HepG2 (cell line): ENCODE results near the gene WDR82. TPM values are rescaled to one million over a fixed set of nuclear protein-coding genes. Genes with fewer than 3 reads are reported as not detected.

Experiments used
- ARID4A ChIP-seq: sonication (generic); formaldehyde crosslinking; IDR thresholded peaks from 2 replicates; pipeline ENCODE4 v1.5.0; 2020; ENCODE audit warnings: mild to moderate bottlenecking, missing genetic modification reagents, borderline replicate concordance
- CREB3 ChIP-seq: sonication (generic); formaldehyde crosslinking; IDR thresholded peaks from 2 replicates; pipeline ENCODE4 v1.5.0; 2020; ENCODE audit warnings: missing genetic modification reagents
- DDIT3 ChIP-seq: sonication (generic); formaldehyde crosslinking; IDR thresholded peaks from 2 replicates; pipeline ENCODE4 v1.4.0; 2020; ENCODE audit warnings: mild to moderate bottlenecking, missing genetic modification reagents
- DR1 ChIP-seq: sonication (generic); formaldehyde crosslinking; IDR thresholded peaks from 2 replicates; pipeline ENCODE4 v1.8.0; 2021; ENCODE audit warnings: mild to moderate bottlenecking, missing genetic modification reagents, inconsistent platforms
- HINFP ChIP-seq: sonication (generic); formaldehyde crosslinking; IDR thresholded peaks from 2 replicates; pipeline ENCODE4 v1.4.0; 2020; ENCODE audit warnings: low read depth, mild to moderate bottlenecking, missing genetic modification reagents
- MAFK ChIP-seq, 2 experiments: IDR thresholded peaks in 1 of 2; conservative IDR thresholded peaks in 1 of 2; 2 replicates each; pipeline ENCODE4 v1.6.1; 2011; ENCODE audit warnings: improper control_type of control experiment in 2 of 2, low read length in 2 of 2
- MYPOP ChIP-seq: sonication (generic); formaldehyde crosslinking; IDR thresholded peaks from 2 replicates; pipeline ENCODE4 v1.8.1; 2023; ENCODE audit warnings: mild to moderate bottlenecking, moderate library complexity, missing genetic modification reagents
- POLR2A ChIP-seq, 2 experiments: IDR thresholded peaks; 2 replicates each; pipeline ENCODE4 v1.6.1; 2011; ENCODE audit warnings: low read depth in 2 of 2, low read length in 2 of 2, mild to moderate bottlenecking in 1 of 2, moderate library complexity in 1 of 2; ENCODE audit not compliant: insufficient read depth in 1 of 2
- POLR2AphosphoS2 ChIP-seq: IDR thresholded peaks from 2 replicates; pipeline ENCODE4 v1.6.1; 2011; ENCODE audit warnings: low read depth, low read length, improper control_type of control experiment
- REST ChIP-seq, 2 experiments: IDR thresholded peaks; 2 replicates each; pipeline ENCODE4 v1.6.1; 2011 to 2012; ENCODE audit warnings: low read length in 2 of 2, borderline replicate concordance in 1 of 2, low read depth in 1 of 2, mild to moderate bottlenecking in 1 of 2, moderate library complexity in 1 of 2
- SRY ChIP-seq: sonication (generic); formaldehyde crosslinking; IDR thresholded peaks from 2 replicates; pipeline ENCODE4 v1.8.0; 2022; ENCODE audit warnings: mild to moderate bottlenecking, missing genetic modification reagents
- ZFY ChIP-seq: sonication (generic); formaldehyde crosslinking; IDR thresholded peaks from 2 replicates; pipeline ENCODE4 v1.4.0; 2020; ENCODE audit warnings: missing genetic modification reagents
- ZNF274 ChIP-seq: sonication (generic); formaldehyde crosslinking; IDR thresholded peaks from 2 replicates; pipeline ENCODE4 v1.5.1; 2020; ENCODE audit warnings: mild to moderate bottlenecking, missing genetic modification reagents
- ZNF333 ChIP-seq: sonication (generic); formaldehyde crosslinking; IDR thresholded peaks from 2 replicates; pipeline ENCODE4 v1.4.0; 2020; ENCODE audit warnings: mild to moderate bottlenecking, missing genetic modification reagents, borderline replicate concordance
- ZNF543 ChIP-seq: sonication (generic); formaldehyde crosslinking; IDR thresholded peaks from 2 replicates; pipeline ENCODE4 v1.4.0; 2020; ENCODE audit warnings: mild to moderate bottlenecking, missing genetic modification reagents
- ZNF556 ChIP-seq: sonication (generic); formaldehyde crosslinking; IDR thresholded peaks from 2 replicates; pipeline ENCODE4 v1.4.0; 2020; ENCODE audit warnings: mild to moderate bottlenecking, missing genetic modification reagents, borderline replicate concordance
- ZNF749 ChIP-seq: sonication (generic); formaldehyde crosslinking; IDR thresholded peaks from 2 replicates; pipeline ENCODE4 v1.8.0; 2022; ENCODE audit warnings: mild to moderate bottlenecking, missing genetic modification reagents, moderate library complexity, borderline replicate concordance
- polyA plus RNA-seq, 8 experiments: library from polyadenylated mRNA; depleted of rRNA in 3 of 8; stranded (reverse) in 7 of 8; unstranded in 1 of 8; fragments of >200 nt; fragmentation: Illumina TruSeq in 4 of 8; extraction: Trizol in 4 of 8; gene quantifications; 2 replicates each; pipeline versions ENCODE4 v1.2.1 to v1.2.3, GENCODE V29; 2011 to 2016; ENCODE audit warnings: low read depth in 4 of 8, missing spikeins in 1 of 8, mixed read lengths in 1 of 8; ENCODE audit not compliant: insufficient read depth in 1 of 8
- total RNA-seq, 5 experiments: library from RNA; depleted of rRNA; stranded (reverse); fragments of >200 nt; fragmentation: Illumina TruSeq; extraction: Trizol; gene quantifications; 2 replicates each; pipeline ENCODE4 v1.2.3, GENCODE V29; 2016; ENCODE audit warnings: low read depth in 1 of 5

Gene WDR82
- total and polyA plus RNA-seq, 2 of the 13 experiments (the other 11 are each of a cell fraction or from before 2014, with no cell fraction given): 39.1 to 59.5 TPM

DNA sequence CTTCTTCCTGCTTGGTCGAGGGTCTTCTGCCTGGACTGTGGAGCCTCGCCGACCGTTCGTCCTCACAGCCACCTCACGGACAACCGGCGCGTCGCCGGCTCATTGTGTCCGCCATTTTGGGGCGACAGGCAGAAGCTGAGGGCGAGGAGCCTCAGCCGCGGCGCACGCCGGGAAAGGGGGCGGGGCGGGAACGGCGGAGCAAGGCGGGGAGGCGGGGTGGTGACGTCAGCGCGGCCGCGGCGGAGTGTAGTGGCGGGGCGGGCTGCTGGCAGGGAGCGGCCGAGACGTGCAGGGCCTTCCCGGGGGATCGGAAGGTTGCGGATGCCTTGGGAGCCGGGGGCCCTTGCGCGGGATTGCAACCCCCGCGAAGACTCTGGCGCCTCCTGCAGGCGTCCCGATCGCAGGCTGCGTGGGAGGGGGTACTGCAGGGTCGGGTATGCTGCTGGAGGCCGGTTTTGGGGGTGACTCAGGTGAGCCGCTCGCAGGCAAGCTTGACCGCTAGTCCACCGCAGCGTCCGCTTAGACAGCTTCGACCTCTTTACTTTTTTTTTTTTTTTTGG, at the start of gene WDR82 (continued):
- TF ChIP-seq ZNF556 (CRISPR knock-in tag): 0 out of 2 replicates have a peak, but pooled peaks have one; percentile 42
- peak; percentile 79 for TF ChIP-seq ZFY (CRISPR knock-in tag)
- TF ChIP-seq ZNF333: peak; percentile 57; the same call in 1 of the 2 replicates
- peak; percentile 57; the same call in 1 of the 2 replicates for TF ChIP-seq MYPOP (CRISPR knock-in tag)
- TF ChIP-seq MAFK (conservative IDR thresholded peaks at IDR 0.05 in 1 of 2, IDR thresholded peaks at IDR 0.05 in 1 of 2; ENCODE audit: low read length in 2 of 2): no peak
- TF ChIP-seq REST (IDR thresholded peaks at IDR 0.05; ENCODE audit: borderline replicate concordance in 1 of 2, low read depth in 1 of 2, low read length in 2 of 2): no peak
- TF ChIP-seq CREB3 (CRISPR knock-in tag): no peak
- peak; percentile 64; the same call in 1 of the 2 replicates for TF ChIP-seq ARID4A (CRISPR knock-in tag)
- TF ChIP-seq POLR2A (IDR thresholded peaks at IDR 0.05; ENCODE audit: insufficient read depth in 1 of 2, low read depth in 2 of 2, low read length in 2 of 2): peak; percentile 84 to 93
- no peak for TF ChIP-seq SRY (CRISPR knock-in tag)
- TF ChIP-seq DR1 (CRISPR knock-in tag): peak; percentile 65; the same call in 1 of the 2 replicates
- TF ChIP-seq ZNF274 (CRISPR knock-in tag): no peak
- no peak for TF ChIP-seq HINFP (CRISPR knock-in tag)
- TF ChIP-seq ZNF543 (CRISPR knock-in tag): 0 out of 2 replicates have a peak, but pooled peaks have one; percentile 38
- TF ChIP-seq DDIT3 (CRISPR knock-in tag): no peak
- TF ChIP-seq POLR2AphosphoS2: peak; percentile 59; the same call in 1 of the 2 replicates
- TF ChIP-seq ZNF749: no peak
